PFSK-1 (cell line): ENCODE results near the gene KRTAP10-8.

Source experiments
- POLR2AphosphoS5 ChIP-seq: IDR thresholded peaks from 2 replicates; pipeline ENCODE4 v1.6.1; 2012; ENCODE audit warnings: low read depth, mild to moderate bottlenecking, control low read depth, low read length, moderate library complexity
- REST ChIP-seq, 2 experiments: IDR thresholded peaks; 2 replicates each; pipeline versions ENCODE4 v1.6.1 to v1.8.0; 2011 to 2012; ENCODE audit warnings: low read depth in 2 of 2, low read length in 2 of 2, control low read depth in 1 of 2, inconsistent platforms in 1 of 2, mild to moderate bottlenecking in 1 of 2, moderate library complexity in 1 of 2; ENCODE audit not compliant: insufficient read depth in 1 of 2
- SIN3A ChIP-seq: IDR thresholded peaks from 2 replicates; pipeline ENCODE4 v1.6.1; 2012; ENCODE audit warnings: mild to moderate bottlenecking, low read length, moderate library complexity, borderline replicate concordance; ENCODE audit not compliant: insufficient read depth
- TAF1 ChIP-seq: IDR thresholded peaks from 2 replicates; pipeline ENCODE4 v1.6.1; 2012; ENCODE audit warnings: low read length, control low read depth, borderline replicate concordance; ENCODE audit not compliant: insufficient read depth

GRCh38 chr21:44615466-44615865 is 3.6 kb downstream of the KRTAP10-8 start:
- TF ChIP-seq SIN3A (no peak), TAF1 (no peak), POLR2AphosphoS5 (no peak), REST (IDR thresholded peaks at IDR 0.05; ENCODE audit: insufficient read depth in 1 of 2, low read depth in 2 of 2, low read length in 2 of 2) (no peak)
